Mammary epithelial cell (primary cell): ENCODE results near the gene UBE3D.

Experiments used
- EZH2 ChIP-seq: IDR thresholded peaks from 2 replicates; pipeline ENCODE4 v1.6.1; 2012; ENCODE audit warnings: low read length, inconsistent platforms, borderline replicate concordance
- TF ChIP-seq, protein P1 (sequence below), 2 donors: IDR thresholded peaks in 1 of 2; conservative IDR thresholded peaks in 1 of 2; 2 replicates each; pipeline ENCODE4 v1.5.1; 2011 to 2012; ENCODE audit warnings: inconsistent platforms in 2 of 2, low read length in 2 of 2, mild to moderate bottlenecking in 2 of 2, control low read depth in 1 of 2, low read depth in 1 of 2; ENCODE audit not compliant: insufficient read depth in 1 of 2; ENCODE audit errors: extremely low read depth in 1 of 2

DNA sequence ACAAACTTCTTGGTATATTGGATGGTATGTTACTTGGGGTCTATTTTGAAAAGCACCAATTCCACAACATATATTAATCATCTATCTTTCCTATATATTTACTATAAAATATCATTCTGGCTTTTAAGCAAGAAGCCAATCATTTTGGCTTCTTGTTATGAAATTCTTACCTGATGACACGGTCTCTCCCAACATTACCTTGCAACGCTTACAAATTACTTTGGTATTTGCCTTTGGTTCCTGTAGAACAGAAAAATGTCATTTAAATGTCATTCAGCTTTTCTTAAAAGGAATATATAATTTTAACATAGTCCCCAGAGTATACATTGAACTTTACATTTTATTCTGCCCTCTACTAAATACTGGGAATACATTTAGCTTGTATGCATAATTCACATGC lies 27.4 kb downstream of the UBE3D start:
- TF ChIP-seq, protein P1, sequence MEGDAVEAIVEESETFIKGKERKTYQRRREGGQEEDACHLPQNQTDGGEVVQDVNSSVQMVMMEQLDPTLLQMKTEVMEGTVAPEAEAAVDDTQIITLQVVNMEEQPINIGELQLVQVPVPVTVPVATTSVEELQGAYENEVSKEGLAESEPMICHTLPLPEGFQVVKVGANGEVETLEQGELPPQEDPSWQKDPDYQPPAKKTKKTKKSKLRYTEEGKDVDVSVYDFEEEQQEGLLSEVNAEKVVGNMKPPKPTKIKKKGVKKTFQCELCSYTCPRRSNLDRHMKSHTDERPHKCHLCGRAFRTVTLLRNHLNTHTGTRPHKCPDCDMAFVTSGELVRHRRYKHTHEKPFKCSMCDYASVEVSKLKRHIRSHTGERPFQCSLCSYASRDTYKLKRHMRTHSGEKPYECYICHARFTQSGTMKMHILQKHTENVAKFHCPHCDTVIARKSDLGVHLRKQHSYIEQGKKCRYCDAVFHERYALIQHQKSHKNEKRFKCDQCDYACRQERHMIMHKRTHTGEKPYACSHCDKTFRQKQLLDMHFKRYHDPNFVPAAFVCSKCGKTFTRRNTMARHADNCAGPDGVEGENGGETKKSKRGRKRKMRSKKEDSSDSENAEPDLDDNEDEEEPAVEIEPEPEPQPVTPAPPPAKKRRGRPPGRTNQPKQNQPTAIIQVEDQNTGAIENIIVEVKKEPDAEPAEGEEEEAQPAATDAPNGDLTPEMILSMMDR (conservative IDR thresholded peaks at IDR 0.05 in 1 of 2, IDR thresholded peaks at IDR 0.05 in 1 of 2; ENCODE audit: extremely low read depth in 1 of 2, insufficient read depth in 1 of 2, low read depth in 1 of 2, low read length in 2 of 2) = no peak
- no peak for TF ChIP-seq EZH2
